HG02623 (cell line): ENCODE data around the gene CDS2.

Experiments used
- ATAC-seq: cut with Tn5 transposase; IDR thresholded peaks from one replicate; pipeline ENCODE4 v1.9.1; 2021; ENCODE audit warnings: moderate library complexity; ENCODE audit not compliant: unreplicated experiment

Gene CDS2

GRCh38 chr20:5178046-5178445 is 51.2 kb downstream of the CDS2 start:
- no peak for ATAC-seq

GRCh38 chr20:5180421-5180820 is 53.6 kb downstream of the CDS2 start:
- no peak for ATAC-seq

GRCh38 chr20:5180933-5181332 is 54.1 kb downstream of the CDS2 start:
- no peak for ATAC-seq

GRCh38 chr20:5181492-5181891 is 54.7 kb downstream of the CDS2 start:
- ATAC-seq, result no peak

DNA sequence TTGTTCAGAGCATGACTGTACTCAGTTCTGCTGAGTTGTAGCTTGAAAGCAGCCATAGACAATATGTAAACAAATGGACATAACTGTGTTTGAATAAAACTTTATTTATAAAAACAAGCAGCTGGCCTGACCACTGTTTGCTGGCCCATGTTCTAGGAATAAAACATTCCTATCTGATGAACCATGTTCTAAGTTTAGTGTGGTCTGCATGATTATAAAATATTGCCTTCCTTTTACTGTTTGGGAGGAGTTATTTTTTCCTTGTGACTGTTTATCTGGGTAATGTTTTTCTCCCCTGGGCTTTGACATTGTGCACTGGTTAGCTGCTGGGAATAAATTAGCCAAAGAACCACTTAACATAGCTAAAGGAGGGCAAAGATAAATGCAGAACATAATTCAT is 55.1 kb downstream of the CDS2 start:
- no peak for ATAC-seq

DNA sequence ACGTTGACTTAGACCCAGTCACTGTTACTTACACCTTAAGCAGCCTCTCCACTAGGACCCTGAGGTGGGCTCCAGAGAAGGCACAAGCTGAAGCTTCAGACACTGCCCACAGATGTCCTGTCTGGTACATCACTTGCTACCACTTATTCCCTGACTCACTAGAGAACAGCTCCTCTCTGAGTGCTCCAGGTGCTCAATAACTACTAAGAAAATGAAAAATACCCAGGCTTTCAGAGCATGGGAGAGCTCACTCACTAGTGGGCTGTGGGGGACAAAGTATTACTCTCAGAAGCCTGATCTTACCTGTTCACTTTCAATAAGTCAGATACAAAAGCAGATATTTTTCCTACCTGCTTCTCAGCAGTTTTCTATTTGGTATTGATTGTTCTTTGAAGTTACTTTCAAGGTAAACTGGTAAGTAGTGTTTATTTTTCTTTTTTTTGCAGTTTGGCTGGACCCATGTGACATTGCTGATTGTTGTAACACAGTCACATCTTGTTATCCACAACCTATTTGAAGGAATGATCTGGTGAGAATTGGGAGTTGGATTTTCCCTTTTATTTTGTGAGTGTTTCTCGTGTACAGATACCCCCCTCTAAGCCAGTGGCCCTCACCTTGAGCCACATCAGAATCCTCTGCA is 55.9 kb downstream of the CDS2 start:
- ATAC-seq, result no peak

DNA sequence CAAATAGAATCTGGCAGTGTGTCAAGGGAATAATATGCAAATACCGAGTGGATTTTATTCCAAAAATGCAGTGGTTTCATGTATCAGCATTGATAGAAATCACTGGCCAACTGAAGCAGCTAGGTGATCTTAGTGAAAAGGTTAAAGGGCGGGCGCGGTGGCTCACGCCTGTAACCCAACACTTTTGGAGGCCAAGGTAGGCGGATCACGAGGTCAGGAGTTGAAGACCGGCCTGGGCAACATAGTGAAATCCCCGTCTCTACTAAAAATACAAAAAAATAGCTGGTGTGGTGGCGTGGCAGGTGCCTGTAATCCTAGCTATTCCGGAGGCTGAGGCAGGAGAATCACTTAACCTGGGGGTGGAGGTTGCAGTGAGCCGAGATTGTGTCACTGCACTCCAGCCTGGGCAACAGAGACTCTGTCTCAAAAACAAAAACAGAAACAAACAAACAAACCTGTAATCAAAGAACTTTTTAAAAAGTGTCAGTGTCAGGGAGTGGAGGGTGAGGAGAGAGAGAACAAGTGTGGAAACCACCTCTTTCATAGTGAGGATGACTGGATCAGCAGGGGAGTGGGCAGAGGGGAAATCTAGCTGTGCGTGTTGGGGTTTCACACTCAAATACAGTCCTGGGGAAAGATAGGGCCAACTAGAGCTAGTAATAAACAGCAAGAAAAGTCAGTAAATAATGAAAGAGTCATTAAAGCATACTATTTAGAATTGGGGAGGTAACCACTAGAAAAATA is 57.1 kb downstream of the CDS2 start:
- no peak for ATAC-seq

DNA sequence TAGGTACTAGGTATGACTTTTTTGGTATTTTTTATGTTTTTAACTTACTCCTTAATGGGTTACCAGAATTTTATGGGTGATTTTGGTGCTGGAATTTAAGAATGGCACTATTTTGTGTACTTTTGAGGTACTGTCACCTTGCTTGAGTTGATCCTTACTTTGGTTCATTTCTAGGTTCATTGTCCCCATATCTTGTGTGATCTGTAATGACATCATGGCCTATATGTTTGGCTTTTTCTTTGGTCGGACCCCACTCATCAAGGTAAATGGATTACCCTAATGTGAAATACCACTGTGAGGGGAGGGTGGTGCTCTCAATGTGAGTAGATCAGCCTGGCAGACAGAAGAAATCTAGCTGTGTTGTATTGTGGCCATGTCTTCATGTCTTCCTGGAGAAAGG is 57.9 kb downstream of the CDS2 start:
- no peak for ATAC-seq

DNA sequence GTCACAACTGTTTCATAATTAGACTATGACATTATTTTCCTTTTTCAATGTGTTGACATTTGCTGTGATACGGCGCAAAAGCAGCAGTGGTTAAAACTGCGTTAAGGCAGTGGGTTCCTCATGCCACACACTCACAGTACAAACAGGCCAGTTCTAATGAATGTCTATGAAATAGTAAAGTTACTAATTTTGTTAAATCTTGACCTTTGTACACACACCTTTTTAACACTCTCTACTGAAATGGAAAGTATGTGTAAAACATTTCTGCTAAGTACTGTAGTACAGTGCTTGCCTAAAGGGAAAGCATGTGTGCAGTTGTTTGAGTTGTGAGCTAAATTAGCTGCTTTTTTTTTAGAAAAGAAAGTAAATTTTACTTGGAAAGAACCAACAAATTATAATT is 60.3 kb downstream of the CDS2 start:
- no peak for ATAC-seq

GRCh38 chr20:5188736-5189135 is 61.9 kb downstream of the CDS2 start:
- no peak for ATAC-seq

DNA sequence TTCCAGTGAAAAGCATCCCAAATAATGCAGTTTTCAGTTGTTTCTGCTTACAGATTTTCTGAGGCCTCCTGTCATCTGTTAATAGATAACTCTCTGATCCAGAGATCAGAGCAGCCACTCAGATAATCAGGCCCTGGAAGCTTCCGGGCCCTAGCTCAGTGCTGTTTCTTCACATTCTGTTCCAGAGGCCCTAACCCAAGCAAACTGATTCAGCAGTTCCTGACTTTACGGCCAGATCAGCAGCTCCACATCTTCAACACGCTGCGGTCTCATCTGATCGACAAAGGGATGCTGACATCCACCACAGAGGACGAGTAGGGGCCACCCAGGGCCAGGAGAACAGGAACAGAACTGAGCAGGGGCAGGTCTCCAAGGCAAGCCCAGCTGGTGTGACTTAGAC is 63.1 kb downstream of the CDS2 start:
- no peak for ATAC-seq

DNA sequence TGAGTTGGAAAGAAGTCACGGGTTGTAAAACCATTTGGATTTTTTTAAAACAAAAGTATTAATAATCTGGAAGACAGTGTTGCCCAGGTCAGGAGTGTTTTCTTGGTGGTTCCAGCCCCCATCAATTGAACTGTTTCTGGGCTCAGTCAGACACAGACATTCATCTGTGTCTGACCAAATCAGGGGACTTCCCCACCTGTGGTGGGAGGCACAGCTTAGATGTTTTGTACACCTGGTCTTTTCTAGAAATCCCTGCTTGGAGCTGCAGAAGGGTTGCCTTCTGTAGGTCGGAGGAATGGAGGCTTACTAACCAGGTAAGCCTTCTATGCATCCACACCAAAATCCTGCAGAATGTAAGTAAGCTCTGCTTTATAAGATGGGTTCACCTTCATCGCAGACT is 63.6 kb downstream of the CDS2 start:
- ATAC-seq, result no peak

GRCh38 chr20:5191829-5192569 is 65.2 kb downstream of the CDS2 start:
- ATAC-seq, result no peak

DNA sequence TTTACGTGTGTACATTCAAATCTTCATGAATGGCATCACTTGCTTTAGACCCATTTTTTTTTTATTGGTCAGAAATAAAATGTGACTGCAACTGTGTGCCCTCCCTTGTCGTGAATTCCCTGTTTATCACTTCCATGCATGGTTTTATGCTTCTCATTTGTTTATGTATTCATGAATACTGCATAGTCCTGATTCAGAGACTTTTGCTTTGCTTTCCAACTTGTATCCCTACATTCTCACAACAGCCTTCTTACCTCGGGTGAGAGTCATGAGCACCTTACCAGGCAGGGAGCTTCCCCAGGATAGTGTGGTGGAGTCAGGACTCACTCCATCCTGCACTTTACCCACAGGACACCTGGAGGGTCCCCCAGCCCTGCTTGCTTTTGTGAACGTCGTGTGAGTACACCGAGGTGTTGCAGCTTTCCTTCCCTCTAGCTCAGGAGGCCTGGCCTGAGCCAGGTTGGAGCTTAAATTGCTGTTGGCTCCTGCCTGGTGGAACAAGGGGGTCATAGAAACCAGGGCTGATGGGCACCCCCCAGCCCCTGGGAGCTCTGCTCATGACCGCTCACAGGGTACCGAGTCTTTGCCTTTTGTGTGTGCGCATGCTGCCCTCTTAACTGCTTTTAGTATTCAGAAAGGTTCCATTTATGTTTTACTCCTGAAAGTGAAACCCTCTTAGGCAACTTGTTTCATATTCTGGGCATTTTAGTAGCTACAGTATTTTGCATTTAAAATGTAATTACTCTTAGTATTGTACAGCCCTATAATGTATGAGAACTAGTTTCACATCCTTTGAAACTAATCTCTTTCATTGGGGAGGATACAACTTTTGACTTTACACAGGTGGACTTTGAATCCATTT is 66.0 kb downstream of the CDS2 start:
- ATAC-seq, result no peak

- ATAC-seq, result no peak
Measured at GRCh38 chr20:5195655-5196054, 68.8 kb downstream of the CDS2 start.

DNA sequence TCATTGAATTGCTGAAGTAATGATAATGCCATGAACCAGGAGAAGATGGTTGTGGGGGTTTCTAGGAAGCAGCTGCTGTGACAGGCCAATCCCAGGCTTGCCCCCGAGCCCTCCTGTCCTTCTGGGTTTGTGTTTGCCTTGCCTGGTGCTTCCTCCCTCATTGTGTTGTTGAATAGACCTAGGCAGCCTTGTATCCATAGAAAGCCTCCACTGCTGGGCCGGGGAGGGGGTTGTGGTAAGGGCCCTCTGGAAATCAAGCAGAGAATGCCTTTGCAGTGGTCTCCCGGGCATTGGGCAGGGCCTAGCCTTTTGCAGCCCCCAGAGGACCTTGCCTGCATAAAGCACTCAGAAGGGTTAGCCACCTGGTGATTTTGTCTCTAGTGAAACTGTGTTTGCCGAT is 69.3 kb downstream of the CDS2 start:
- ATAC-seq, result no peak

DNA sequence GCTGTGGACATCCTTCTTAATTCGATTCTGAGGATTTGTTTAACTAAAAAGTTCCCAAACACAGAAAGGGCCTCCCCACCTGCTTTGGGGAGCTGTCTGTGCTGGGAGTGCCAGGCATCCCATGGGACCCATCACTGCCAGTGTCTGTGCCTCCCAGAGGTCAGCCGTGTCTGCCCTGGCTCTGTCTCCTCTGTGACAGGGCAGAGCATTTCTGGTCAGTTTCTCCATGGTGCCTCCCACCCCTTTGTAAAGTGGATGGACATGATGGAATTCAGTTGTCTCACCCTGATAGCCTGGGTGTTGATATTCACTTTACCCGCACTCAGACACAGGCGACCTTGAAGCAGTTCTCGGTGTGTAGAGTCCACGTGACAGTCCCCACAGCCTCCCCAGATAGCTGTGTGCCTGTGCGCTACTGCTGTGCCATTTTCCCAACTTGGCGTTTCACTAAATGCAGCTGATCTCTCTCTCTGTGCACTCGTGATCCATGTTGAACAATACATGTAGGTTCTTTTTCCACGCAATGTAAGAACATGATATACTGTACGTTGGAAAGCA is 70.5 kb downstream of the CDS2 start:
- ATAC-seq, result no peak

DNA sequence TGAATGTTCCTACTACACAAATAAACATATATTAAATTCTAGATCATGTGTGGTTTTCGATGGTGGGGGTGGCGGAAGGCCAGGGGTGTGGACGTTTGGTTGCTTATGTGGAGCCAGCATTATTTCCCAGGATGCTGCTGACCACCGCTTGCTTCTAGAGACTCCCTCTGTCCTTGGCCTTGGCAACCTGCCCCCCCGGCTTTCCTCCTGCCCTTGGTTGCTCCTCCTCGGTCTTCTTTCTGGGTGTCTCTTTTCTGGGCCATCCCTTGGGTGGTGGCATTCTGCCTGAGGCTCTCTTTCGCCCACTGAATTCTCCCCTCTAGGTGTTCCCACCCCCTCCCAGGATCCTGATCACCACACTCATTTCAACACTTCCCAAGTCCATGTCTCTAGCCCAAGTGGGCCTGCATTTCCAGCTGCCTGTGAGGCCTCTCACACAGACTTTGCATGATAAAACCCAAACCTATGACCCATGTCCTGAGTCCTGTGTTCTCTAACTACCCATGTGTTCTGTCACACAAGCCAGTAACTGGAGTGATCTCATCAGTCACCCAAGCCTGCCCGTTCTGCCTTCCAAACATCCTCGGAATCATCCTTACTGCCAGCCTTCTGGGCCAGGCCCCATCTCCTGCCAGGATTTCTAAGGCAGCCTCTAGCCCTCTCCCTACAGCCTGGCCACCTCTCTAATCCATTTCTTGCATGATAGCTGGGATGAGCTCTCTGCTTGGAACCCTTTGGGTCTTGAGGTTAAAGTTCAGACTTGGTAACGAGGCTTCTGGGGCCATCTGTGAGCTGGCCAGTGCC is 71.2 kb downstream of the CDS2 start:
- no peak for ATAC-seq

DNA sequence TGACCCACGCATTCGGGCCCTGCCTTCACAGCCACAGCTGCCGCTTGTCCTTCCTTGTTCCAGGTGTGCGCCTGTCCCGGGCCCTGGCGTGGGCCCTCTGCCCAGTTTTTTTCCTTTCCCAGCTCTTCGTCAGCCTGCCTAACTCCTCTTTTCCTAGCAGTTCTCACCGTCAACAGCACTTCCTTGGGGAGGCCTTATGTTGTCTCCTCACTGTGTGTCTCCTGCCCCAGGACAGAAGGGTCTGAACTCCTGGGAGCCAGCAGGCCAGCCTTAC is 71.8 kb downstream of the CDS2 start:
- no peak for ATAC-seq

GRCh38 chr20:5203380-5203779 is 76.6 kb downstream of the CDS2 start:
- no peak for ATAC-seq
